Loucy (cell line): Measurements from ENCODE around the gene ZC3H10.

Experiments
- EZH2phosphoT487 ChIP-seq: fragments of 200-600 bp; IDR thresholded peaks from 2 replicates; pipeline ENCODE4 v1.6.1; 2018; ENCODE audit warnings: antibody characterized with exemption, mild to moderate bottlenecking, moderate library complexity, borderline replicate concordance
- TF ChIP-seq, protein P1 (sequence below): fragments of 200-600 bp; sonication (generic); conservative IDR thresholded peaks from 2 replicates; pipeline ENCODE4 v1.5.1; 2014; ENCODE audit warnings: mild to moderate bottlenecking, antibody characterized with exemption, low read length

GRCh38 chr12:56101045-56101444, 17.0 kb upstream of the ZC3H10 start:
- TF ChIP-seq, protein P1, sequence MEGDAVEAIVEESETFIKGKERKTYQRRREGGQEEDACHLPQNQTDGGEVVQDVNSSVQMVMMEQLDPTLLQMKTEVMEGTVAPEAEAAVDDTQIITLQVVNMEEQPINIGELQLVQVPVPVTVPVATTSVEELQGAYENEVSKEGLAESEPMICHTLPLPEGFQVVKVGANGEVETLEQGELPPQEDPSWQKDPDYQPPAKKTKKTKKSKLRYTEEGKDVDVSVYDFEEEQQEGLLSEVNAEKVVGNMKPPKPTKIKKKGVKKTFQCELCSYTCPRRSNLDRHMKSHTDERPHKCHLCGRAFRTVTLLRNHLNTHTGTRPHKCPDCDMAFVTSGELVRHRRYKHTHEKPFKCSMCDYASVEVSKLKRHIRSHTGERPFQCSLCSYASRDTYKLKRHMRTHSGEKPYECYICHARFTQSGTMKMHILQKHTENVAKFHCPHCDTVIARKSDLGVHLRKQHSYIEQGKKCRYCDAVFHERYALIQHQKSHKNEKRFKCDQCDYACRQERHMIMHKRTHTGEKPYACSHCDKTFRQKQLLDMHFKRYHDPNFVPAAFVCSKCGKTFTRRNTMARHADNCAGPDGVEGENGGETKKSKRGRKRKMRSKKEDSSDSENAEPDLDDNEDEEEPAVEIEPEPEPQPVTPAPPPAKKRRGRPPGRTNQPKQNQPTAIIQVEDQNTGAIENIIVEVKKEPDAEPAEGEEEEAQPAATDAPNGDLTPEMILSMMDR = no peak
- TF ChIP-seq EZH2phosphoT487 = no peak
